Measurements from ENCODE around the gene SMAD7. TPM values are rescaled to one million over a fixed set of nuclear protein-coding genes. Genes with fewer than 3 reads are reported as not detected.

SMAD7 gene
- total RNA-seq, 2 experiments from 2014 or later, result 2.9 to 15.1 TPM

- H3K9me3 ChIP-seq (ENCODE audit: low read length), result no peaks in the 10 kb centered on the region
- ChIA-PET POLR2A (interaction anchor here (1.9 kb wide), 1 partner anchor 20 kb away, joined by 8 read pairs; no protein-coding TSS in a partner anchor), CTCF (ENCODE audit: unreplicated experiment) (no interaction called here)
- H2AFZ ChIP-seq (ENCODE audit: low read length), result no peak overlapping the region
- no TSS peak for BruUV-seq (replicated peaks)
- no peaks in the 10 kb centered on the region for H3K9me2 ChIP-seq (ENCODE audit: insufficient read depth, low read length)
- TF ChIP-seq, protein P1, sequence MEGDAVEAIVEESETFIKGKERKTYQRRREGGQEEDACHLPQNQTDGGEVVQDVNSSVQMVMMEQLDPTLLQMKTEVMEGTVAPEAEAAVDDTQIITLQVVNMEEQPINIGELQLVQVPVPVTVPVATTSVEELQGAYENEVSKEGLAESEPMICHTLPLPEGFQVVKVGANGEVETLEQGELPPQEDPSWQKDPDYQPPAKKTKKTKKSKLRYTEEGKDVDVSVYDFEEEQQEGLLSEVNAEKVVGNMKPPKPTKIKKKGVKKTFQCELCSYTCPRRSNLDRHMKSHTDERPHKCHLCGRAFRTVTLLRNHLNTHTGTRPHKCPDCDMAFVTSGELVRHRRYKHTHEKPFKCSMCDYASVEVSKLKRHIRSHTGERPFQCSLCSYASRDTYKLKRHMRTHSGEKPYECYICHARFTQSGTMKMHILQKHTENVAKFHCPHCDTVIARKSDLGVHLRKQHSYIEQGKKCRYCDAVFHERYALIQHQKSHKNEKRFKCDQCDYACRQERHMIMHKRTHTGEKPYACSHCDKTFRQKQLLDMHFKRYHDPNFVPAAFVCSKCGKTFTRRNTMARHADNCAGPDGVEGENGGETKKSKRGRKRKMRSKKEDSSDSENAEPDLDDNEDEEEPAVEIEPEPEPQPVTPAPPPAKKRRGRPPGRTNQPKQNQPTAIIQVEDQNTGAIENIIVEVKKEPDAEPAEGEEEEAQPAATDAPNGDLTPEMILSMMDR (conservative IDR thresholded peaks at IDR 0.05; ENCODE audit: low read length), result no peak
- no peak for TF ChIP-seq EZH2phosphoT487 (IDR thresholded peaks at IDR 0.05; ENCODE audit: borderline replicate concordance, low read depth, low read length)
- no peaks in the 10 kb centered on the region for H4K20me1 ChIP-seq (ENCODE audit: insufficient read depth, low read length)
- H3K4me3 ChIP-seq (ENCODE audit: low read depth, low read length, poor library complexity, severe bottlenecking), result peak overlapping the region; percentile 45
- H3K27ac ChIP-seq (ENCODE audit: low read depth, low read length, poor library complexity, severe bottlenecking), result peak overlapping the region; percentile 79
- H3K36me3 ChIP-seq (ENCODE audit: insufficient read depth, low read length), result peaks cover 8% of the 10 kb centered on the region; the same call in 1 of the 2 replicates
- intact Hi-C loops (cut with micrococcal nuclease; ENCODE audit: unreplicated experiment), result no loop called here
- H3K4me1 ChIP-seq (ENCODE audit: insufficient read depth, low read length, poor library complexity, severe bottlenecking), result peaks cover 94% of the 10 kb centered on the region
- H3K4me2 ChIP-seq (ENCODE audit: low read length), result peak overlapping the region; percentile 73
- DNase-seq (ENCODE audit: low spot score), result no peak
- peaks cover 76% of the 10 kb centered on the region for H3K79me2 ChIP-seq (ENCODE audit: insufficient read depth, low read depth, low read length)
Observed at GRCh38 chr18:48927286-48928080, 23.3 kb downstream of the SMAD7 start.

GRCh38 chr18:48926420-48926857 is 24.3 kb downstream of the SMAD7 start:
- Histone ChIP-seq H3K4me3 (ENCODE audit: low read depth, low read length, poor library complexity, severe bottlenecking) (no peak overlapping the region), H3K4me1 (ENCODE audit: insufficient read depth, low read length, poor library complexity, severe bottlenecking) (peaks cover 83% of the 10 kb centered on the region), H3K27ac (ENCODE audit: low read depth, low read length, poor library complexity, severe bottlenecking) (no peak overlapping the region), H3K9me2 (ENCODE audit: insufficient read depth, low read length) (no peaks in the 10 kb centered on the region), H4K20me1 (ENCODE audit: insufficient read depth, low read length) (no peaks in the 10 kb centered on the region), H3K79me2 (ENCODE audit: insufficient read depth, low read depth, low read length) (peaks cover 66% of the 10 kb centered on the region), H2AFZ (ENCODE audit: low read length) (no peak overlapping the region), H3K4me2 (ENCODE audit: low read length) (peak overlapping the region; percentile 73; the same call in 1 of the 2 replicates), H3K9me3 (ENCODE audit: low read length) (no peaks in the 10 kb centered on the region), H3K36me3 (ENCODE audit: insufficient read depth, low read length) (peaks cover 9% of the 10 kb centered on the region; the same call in 1 of the 2 replicates)
- no peak for TF ChIP-seq EZH2phosphoT487 (IDR thresholded peaks at IDR 0.05; ENCODE audit: borderline replicate concordance, low read depth, low read length)
- TF ChIP-seq, protein P1 (conservative IDR thresholded peaks at IDR 0.05; ENCODE audit: low read length), result no peak
- POLR2A ChIA-PET, result interaction anchor here (0.7 kb wide), 1 partner anchor 13 kb away, joined by 3 read pairs; no protein-coding TSS in a partner anchor
- no peak for DNase-seq (ENCODE audit: low spot score)
- intact Hi-C loops (cut with micrococcal nuclease; ENCODE audit: unreplicated experiment), result no loop called here
- BruUV-seq (replicated peaks), result no TSS peak
- CTCF ChIA-PET (ENCODE audit: unreplicated experiment), result no interaction called here

DNA sequence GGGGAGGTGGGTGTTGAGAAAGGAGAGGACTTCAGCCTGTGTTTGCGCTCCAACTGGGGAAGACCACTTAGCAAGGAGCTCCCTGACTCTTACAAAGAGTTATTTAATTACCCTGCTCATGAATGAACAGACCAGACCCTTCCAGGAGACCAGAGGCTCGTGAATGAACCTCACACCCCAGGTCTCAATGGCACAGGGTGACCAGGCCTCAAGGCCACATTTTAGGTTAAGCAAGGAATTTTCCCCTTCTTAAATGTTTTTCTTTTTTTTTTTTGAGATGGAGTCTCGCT is 25.3 kb downstream of the SMAD7 start:
- peak overlapping the region; percentile 49; the same call in 1 of the 2 replicates for H3K4me2 ChIP-seq (ENCODE audit: low read length)
- no peak overlapping the region for H3K4me3 ChIP-seq (ENCODE audit: low read depth, low read length, poor library complexity, severe bottlenecking)
- H3K4me1 ChIP-seq (ENCODE audit: insufficient read depth, low read length, poor library complexity, severe bottlenecking), result peaks cover 76% of the 10 kb centered on the region
- H3K9me3 ChIP-seq (ENCODE audit: low read length), result no peaks in the 10 kb centered on the region
- DNase-seq (ENCODE audit: low spot score), result no peak
- CTCF ChIA-PET (ENCODE audit: unreplicated experiment), result no interaction called here
- intact Hi-C loops (cut with micrococcal nuclease; ENCODE audit: unreplicated experiment), result no loop called here
- H3K27ac ChIP-seq (ENCODE audit: low read depth, low read length, poor library complexity, severe bottlenecking), result no peak overlapping the region
- POLR2A ChIA-PET, result no interaction called here
- H2AFZ ChIP-seq (ENCODE audit: low read length), result no peak overlapping the region
- H4K20me1 ChIP-seq (ENCODE audit: insufficient read depth, low read length), result no peaks in the 10 kb centered on the region
- H3K36me3 ChIP-seq (ENCODE audit: insufficient read depth, low read length), result peaks cover 19% of the 10 kb centered on the region; the same call in 1 of the 2 replicates
- H3K79me2 ChIP-seq (ENCODE audit: insufficient read depth, low read depth, low read length), result peaks cover 56% of the 10 kb centered on the region
- BruUV-seq (replicated peaks), result no TSS peak
- no peak for TF ChIP-seq EZH2phosphoT487 (IDR thresholded peaks at IDR 0.05; ENCODE audit: borderline replicate concordance, low read depth, low read length)
- TF ChIP-seq, protein P1 (conservative IDR thresholded peaks at IDR 0.05; ENCODE audit: low read length), result no peak
- no peaks in the 10 kb centered on the region for H3K9me2 ChIP-seq (ENCODE audit: insufficient read depth, low read length)

All from OCI-LY7 (cell line).